CMK (cell line): ENCODE results near the gene NFRKB.

Experiments used
- DNase-seq: peaks from one replicate; pipeline ENCODE4 v3.0.0-alpha.2; 2010; ENCODE audit warnings: low read depth

Gene NFRKB

DNA sequence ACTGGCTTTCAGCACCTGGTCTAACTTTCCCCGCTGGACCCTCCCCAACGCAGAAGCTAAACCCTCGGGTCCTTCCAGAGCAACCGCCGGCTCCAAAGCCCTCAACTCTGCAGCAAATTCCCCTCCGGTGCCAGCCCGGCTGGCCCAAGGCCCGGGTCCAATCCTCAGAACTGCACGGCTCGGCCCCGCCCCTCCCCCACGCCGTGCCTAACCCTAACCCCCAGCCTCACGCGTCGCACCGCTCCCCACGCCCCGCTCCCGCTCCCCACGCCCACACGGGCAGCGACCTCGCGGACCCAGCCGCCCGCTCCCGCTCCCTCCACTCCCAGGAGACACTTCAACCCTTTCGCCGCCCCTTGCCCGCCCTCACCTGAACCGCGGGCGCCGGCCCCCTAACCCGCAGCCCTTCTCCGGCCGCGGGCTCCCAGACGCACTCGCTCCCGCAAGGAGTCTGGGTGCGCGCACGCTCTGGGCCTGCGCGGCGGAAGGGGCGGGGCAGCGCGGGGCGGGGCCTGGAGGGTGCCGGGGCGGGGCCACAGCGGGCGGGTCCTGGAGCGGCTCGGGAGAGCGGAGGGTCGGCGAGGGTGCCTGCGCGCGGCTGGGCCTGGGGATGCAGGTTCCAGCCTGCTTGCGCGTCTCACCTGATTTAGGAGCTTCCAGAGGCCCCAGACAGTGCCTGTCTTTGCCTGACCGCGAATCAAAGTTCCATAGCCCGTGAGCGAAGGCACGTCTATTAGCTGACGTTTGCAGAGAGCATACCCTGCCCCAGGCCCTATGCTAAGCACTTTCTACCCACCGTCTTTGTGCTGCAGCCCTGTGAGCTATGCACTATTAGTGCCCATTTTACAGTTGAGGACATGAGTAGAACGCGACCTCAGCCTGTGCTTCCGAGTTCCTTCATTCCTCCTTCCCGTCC, at the start of gene NFRKB:
TSS of gene NFRKB (minus strand) at position 453 of the 916 bp plus-strand sequence. CDS start 2,729 bp downstream, outside the sequence.
- DNase-seq, result peak; percentile 79

DNA sequence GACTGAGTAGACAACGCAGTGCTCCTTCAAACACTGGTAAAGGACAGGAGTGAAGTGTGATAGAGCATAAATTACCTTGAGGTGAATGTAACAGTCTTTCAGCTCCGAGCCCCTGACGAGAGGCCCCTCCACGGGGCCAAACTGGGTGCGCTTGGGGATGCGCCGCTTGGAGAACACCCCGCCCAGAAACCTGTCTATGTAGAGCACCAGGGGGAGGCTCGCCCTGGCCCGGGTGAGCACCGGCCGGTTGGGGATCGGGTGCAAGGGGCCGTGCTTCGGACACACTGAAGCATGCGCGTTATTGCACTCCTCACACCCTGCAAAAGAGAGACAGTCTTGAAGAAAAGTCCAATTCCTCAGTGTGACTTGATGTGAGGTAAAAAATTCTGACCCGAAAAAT, 49.3 kb upstream of the NFRKB start:
- DNase-seq, result no peak

DNA sequence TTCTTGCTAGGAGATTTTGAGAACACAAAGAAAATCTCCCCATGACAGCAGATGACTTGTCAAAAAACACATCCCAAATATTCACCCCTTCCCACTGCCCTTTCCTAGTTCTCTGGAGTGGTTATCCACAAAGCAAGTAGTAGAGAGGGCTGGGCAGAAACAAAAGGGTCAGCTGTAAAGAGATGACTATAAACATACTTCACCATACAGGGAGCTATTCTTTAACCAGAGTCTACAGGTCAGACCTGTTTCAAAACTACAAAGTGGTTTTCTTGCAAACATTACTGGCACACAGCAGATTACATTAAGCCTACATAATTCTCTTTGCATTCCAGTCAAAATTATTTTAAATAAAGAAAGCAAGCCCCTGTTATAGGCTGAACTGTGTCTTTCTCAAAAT, 47.7 kb upstream of the NFRKB start:
- no peak for DNase-seq

DNA sequence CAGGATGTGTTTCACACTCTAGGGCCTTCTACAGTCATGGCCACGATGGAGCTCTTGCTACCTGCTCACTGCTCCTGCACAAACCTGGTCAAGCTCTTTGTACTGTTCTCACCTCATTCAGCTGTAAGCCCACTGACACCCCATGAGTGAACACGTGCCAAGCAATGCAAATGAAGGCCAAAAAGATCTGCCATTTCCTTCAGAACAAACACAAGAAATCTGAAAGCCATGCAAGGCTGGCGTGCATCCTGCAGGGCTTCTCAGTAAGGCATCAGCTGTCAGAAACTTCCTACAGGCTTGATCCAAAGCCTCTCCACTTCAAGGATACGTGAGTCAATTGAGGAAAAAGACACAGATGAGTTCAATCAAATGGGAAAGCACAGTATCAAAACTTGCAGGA, 44.1 kb upstream of the NFRKB start:
- no peak for DNase-seq

DNA sequence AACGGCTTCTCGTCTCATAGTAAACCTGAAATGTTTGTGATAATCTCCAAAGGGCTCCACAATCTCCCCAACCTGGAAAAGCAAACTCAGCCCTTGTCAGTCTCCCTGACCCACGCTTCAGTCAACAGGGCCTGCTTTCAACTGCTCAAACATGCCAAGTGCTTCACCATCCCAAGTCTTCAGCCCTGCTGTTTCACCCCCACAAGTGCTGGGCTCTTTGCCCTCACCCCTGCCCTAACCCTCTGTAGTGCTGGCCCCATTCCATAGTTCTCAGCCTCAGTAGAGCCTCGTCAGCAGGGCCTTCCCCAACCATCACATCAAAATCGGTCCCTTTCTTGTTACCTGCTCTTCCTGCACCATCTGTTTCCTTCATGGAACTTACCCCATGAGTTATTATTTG, 43.4 kb upstream of the NFRKB start:
- DNase-seq, result no peak

DNA sequence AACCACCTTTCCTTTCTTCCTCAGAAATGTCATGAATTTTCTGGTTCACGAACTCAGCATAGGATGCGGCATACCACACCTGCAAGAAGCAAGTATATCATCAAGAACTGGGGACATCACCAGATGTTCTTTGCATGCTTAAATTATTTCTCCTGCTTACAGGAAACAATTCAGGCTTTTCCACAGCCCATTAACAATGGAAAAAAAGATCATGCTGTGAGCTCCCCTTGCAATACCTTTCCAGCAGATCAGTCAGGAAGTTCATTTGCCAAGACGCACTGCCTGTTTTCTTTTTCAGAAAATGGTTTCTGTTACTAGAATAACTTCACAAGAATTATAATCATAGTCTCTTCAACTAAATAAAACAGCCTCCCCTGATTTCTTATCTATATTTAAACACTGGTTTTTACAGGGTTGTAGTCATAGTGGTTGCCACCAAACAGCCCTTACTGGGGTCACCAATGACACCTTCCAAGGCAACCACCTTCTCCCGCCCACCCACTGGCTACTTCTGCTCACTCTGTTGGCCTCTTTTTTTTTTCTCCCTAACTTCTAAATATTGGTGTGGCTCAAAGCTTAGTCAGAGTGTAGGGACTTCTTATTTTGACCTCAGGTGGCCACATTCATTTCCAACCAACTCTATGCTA, 42.3 kb upstream of the NFRKB start:
- no peak for DNase-seq

DNA sequence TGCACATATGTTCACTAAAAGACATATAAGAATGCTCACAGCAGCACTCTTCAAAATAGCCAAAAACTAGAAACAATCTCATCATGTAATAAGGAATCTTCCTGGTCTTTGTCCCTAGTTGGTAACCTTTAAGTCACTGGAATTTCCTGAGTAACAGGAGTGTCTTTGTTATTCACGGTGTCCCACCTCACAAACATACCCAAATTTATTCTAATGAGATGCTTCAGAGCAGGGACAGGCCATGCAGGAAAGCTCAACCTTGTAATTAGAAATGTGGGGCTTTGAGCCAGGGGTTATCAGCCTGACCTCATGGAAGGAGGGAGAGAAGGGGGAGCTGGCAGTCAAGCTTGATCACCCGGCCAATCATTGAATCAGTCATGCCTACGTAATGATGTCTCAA, 40.3 kb upstream of the NFRKB start:
- no peak for DNase-seq

DNA sequence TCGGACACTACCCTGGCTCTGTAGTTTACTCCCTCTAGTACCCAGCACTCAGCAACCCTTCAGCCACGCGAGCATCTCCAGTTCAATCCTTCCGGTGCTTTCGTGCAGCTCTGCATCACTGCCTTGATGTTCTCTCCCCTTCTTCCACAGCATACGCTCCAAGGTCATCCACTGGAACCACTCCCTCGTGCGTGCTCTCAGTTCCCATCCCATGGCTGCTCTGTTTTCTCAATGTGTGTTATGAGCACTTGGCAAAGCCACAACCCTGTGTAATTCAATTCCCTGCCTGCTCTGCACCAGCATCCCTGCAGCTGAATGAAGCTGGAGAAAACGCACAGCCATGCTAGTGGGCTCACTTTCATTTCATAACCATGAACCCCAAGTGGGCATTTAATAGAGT, 38.5 kb upstream of the NFRKB start:
- DNase-seq, result no peak

DNA sequence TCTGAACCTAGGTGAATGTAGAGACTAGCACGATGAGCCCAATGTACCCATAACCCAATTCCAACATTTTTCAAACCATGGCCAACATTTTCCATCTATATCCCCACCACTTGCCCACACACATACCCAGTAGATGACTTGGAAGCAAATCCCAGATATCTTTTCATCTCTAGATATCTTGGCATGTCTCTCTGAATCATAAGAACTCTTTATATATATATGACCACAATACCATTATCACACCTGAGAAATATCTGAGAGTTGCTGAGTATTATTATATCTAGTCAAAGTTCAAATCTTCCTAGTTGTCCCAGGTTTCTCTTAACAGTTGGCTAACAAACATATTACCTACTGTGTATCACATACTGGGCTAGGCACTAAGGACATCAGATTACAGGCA, 37.9 kb upstream of the NFRKB start:
- no peak for DNase-seq

DNA sequence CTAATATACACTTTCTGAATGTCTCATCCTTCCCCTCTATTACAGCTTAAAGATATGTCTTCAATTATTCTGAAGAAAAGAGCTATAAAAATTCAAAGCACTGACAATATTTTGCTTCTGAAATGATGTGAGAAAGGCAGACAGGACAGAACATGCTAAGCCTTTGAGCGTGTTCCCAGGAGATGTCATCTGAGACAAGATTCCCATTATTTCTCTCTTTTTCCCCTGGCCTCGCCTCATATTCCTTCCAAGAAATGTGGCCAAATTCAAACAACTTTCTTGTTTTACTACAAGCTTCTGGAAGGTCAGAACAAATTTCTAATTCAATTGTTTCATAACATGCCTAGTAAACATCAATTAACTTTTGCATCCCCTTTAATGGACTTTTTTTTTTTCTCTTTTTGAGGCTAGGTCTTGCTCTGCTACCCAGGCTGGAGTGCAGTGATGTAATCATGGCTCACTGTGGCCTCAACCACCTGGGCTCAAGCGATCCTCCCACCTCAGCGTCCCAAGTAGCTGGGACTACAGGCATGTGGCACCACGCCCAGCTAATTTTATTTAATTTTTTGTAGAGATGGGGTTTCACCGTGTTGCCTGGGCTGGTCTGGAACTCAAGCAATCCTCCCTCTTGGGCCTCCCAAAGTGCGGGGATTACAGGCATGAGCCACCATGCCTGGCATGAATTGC, 37.1 kb upstream of the NFRKB start:
- no peak for DNase-seq

DNA sequence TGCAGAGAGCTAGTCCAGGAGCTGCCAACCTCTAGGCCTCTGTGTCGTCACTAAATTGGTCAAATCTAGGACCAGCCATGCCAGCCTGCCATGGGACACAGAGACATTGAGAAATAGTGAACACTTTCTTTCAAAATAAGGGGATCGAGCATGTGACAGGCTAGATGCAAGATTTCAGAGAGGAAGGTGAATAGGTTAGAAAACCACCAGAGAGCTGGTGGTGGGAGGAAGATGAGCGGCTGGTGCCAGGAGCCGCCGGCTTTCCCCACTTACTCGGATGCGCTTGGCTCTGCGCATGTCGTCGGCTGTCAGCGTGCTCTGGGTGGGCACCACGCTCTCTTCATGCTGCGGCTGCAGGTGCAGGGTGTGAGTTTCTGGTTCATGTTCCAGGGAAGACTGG, 35.4 kb upstream of the NFRKB start:
- DNase-seq, result no peak

DNA sequence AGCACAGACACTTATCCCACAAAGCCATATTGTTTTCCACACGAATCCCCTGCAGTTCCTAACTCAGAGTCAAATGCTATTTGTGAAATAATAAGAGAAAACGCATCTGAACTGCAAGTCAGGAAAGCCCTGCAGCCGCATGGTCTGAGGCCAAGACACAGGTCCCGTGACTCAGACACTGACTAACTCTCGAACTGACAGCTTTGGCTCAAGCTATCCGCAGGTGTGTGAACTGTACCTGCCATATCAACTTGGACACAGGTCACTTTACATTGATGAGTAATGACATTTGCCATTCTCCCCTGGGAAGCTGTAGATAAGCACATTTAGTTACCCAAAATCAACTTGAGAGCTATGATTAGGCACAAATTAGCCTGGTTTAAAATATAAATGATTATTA, 34.9 kb upstream of the NFRKB start:
- no peak for DNase-seq

DNA sequence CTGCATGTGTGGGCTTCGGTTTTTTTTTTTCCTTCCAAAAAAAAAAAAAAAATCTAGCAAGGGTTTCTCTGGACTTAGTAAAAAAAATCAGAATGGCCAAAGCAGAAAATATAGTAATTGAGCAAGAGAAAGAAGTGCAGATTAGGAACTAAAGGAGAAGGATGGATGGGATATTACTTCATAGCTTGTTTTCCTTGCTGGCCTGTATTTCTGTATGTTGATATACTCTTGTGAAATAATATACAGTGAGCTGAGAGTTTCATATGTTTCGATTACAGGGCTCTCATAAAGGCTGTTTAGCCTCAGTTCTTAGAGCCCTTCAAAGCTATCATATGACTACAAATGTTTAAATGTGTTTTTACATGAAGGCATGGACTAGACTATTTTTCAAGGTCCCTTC, 34.3 kb upstream of the NFRKB start:
- DNase-seq, result no peak

DNA sequence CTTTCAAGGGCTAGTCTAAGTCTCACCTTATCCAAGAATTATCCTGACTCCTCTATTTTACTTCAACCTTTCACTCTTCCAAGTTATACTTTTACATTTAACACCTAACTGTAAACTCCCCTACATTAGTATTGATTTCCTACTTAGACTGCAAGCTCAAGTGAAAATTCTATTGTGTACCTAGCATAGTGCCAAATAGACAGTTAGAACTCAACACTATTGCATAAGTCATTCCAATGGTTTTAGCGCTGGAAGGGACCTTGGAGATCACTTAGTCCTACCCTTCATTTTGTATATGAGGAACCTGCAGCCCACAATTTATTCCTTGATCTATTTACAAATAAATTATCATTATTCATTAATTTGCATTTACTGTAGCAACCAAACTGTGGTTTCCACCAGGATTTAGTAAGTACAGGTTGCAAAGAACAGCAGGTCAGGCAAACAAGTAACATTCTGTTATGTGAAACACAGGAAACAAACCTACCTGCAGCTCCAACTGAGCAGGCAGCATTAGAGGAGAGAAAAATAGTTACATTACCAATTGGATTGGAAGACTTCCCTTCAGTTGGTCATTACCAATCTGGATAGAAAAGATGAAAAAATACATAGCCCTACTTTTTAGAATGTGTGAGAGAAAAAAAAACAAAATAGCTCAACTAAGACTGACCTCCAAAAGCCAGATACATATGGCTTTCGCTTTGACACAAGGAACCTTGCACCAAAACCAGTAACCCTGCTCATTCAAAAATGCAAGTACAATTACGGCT, 33.7 kb upstream of the NFRKB start:
- DNase-seq, result no peak

DNA sequence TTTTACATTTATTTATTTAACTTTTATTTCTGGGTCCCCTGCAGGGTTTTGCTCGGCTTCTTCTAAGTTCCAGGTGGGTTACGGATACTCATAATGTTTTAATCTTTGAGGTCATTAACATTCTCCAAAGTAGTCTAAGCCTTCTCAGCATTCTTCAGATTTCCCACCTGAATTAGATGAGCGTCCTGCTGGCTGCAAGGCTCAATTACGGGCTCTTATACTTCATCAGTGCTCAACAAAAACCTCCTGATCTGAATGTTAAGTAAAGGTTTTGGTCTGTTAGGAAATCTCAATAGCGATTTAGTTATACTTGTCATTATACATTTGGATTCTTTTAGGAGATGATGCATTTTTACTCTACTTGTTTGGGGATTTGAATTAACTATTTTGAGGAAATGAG, 27.3 kb upstream of the NFRKB start:
- no peak for DNase-seq

DNA sequence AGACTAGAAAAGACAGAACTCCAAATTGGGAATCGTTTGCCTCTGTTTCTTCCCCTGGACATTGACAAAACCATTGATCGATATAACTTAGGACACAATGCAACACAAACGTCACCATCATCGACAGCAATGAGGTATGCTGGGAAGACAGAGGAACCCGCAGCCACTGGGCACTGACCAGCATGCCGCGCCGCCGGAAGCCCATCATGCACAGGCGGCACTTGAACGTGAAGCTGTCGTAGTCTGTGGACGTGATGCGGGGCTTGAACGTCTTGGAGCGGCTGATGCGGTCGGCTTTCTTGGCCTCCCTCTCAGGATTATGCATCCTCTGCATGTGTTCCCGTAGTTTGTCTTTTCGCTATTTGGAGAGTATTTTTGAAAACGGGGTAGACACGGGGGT, 23.0 kb upstream of the NFRKB start:
- DNase-seq, result no peak

DNA sequence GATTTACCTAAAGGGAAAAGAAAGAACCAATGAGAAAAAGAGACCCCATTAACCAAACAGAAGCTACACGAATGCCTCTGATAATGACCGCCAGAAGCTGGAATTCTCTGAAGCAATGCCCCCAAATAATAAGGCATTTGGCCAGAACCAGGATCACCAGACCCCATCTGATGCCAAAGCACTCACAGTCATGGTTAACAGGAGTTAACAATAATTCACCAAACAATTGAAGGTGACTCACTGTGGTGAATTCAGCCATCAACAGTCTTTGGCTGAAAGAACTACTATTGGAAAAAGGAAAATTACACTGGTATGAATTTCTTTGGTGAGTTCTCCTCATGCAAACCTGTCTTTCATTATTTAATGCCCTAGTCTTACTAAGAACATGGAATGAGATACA, 21.9 kb upstream of the NFRKB start:
- DNase-seq, result no peak

DNA sequence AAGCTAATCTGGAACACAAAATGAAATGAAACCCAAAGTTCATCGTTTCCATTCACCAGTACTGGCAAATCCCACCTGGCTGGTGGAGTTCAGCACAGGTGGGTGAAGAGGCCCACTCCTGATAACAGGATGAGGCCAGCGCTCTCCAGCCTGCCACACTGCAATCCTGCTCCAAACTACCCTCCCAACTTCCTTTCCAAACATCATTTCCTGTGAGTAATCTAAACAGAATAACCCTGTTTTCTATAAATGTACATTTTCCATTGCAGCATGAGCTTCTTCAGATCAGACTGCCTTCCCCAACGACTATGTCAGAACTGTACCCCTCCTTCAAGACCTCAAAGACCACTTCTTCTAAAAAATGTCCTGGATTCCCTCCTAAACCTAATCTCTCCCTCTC, 15.9 kb upstream of the NFRKB start:
- DNase-seq, result no peak

DNA sequence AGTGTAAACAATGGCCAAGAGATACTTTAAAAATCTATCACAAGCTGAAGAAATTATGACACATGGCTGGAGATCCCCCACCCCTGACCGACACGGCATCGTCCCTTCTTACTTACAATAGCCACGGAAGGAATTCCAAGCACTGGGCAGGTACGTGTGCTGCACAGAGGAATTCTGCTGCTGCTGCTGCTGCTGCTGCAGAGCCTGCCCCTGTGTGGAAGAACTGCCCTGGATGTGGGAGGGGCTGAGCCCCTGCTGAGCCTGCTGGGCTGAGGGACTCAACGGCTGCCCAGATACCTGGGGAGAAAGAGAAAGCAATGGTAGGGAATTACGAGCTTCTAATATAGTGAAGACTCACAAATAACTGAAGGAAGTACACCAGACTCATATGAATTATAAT, 15.0 kb upstream of the NFRKB start:
- no peak for DNase-seq

DNA sequence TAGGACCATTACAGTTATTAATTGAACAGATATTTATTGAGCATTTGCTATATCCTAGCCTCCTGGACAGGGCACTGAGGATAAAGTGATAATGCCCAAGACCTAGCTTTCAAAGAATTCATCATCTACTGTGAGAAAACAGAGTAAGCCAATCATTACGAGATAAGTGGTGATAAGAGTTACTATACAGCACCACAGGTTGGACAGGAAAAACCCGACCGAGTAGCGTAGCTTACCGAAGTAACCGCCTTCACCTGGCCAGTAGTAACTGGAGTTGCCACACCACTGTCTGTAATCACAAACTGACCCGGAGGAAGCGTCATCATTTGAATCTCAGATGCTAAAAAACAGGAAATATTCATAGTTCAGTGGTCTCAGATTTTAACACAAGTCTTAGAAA, 10.0 kb upstream of the NFRKB start:
- no peak for DNase-seq

DNA sequence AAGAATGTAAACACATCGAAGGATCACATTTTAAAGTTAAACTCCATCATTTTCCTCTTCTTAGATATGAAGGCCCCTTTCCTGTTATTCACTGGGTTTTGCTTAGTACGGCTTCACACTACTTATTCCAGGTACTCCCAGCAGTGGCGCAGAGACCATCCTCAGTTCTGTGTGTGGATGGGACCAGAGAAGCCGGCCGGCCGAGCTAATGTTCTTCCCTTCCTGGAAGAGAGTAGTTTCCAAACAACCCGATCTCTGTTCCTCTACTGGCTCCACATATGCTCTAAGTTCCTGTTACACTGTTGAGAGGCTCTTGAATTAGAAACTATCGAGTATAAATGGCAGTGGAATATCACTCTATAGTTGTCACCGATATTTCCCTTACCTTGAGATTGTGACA, 684 bp upstream of the NFRKB start:
- DNase-seq, result no peak
